Kidney (tissue), 14 donors: ENCODE data around the gene TMA7B. TPM values are rescaled to one million over a fixed set of nuclear protein-coding genes. Genes with fewer than 3 reads are reported as not detected.

Experiments used
- DNase-seq, 5 donors: peaks; one replicate each; pipeline ENCODE4 v3.0.0-alpha.2; 2013 to 2020
- FAIRE-seq: peaks from 2 replicates; lab custom pipeline; 2012; peaks lifted over from hg19 to GRCh38; lab: Jason Lieb, UNC
- H3K27ac ChIP-seq, 2 donors: one replicate each; pipeline ENCODE4 v1.7.0; 2013; ENCODE audit warnings: low read depth in 2 of 2, low read length in 2 of 2, inconsistent platforms in 1 of 2
- H3K27me3 ChIP-seq: one replicate; pipeline ENCODE4 v1.7.1; 2013; ENCODE audit warnings: low read length, inconsistent platforms; ENCODE audit not compliant: control insufficient read depth, insufficient read depth
- H3K36me3 ChIP-seq, 3 donors: one replicate each; pipeline versions ENCODE4 v1.7.0 to v1.7.1; 2013; ENCODE audit warnings: low read length in 3 of 3, control low read depth in 1 of 3, inconsistent platforms in 1 of 3; ENCODE audit not compliant: insufficient read depth in 3 of 3, control insufficient read depth in 2 of 3
- H3K4me1 ChIP-seq, 3 donors: one replicate each; pipeline versions ENCODE4 v1.7.0 to v1.7.1; 2013; ENCODE audit warnings: low read length in 3 of 3, inconsistent platforms in 1 of 3, low read depth in 1 of 3; ENCODE audit not compliant: control insufficient read depth in 2 of 3, insufficient read depth in 2 of 3
- H3K4me3 ChIP-seq, 3 donors: one replicate each; pipeline versions ENCODE4 v1.7.0 to v1.8.1; 2013; ENCODE audit warnings: low read length in 3 of 3, control low read depth in 1 of 3, inconsistent platforms in 1 of 3
- H3K9ac ChIP-seq, 3 donors: one replicate each; pipeline versions ENCODE4 v1.7.0 to v1.7.1; 2013; ENCODE audit warnings: low read length in 3 of 3, control low read depth in 1 of 3, inconsistent platforms in 1 of 3
- H3K9me3 ChIP-seq, 3 donors: one replicate each; pipeline versions ENCODE4 v1.7.0 to v1.7.1; 2013; ENCODE audit warnings: low read length in 3 of 3, control low read depth in 1 of 3, inconsistent platforms in 1 of 3; ENCODE audit not compliant: control insufficient read depth in 2 of 3, insufficient read depth in 1 of 3
- CTCF ChIP-seq: IDR thresholded peaks from 3 replicates; pipeline ENCODE4 v1.5.1; 2012; ENCODE audit warnings: mild to moderate bottlenecking, moderate library complexity, borderline replicate concordance; ENCODE audit not compliant: insufficient read depth; ENCODE audit errors: extremely low read depth
- intact Hi-C: fragments of 100-400 bp; cut with DNase I; formaldehyde crosslinking; loops from one replicate; pipeline ENCODE4 v1.11.1; 2022
- polyA plus RNA-seq: library from polyadenylated mRNA; stranded (reverse); fragments of 350-450 nt; fragmentation: Illumina TruSeq; extraction: RNeasy Lipid Tissue Mini Kit (QIAGEN cat#74804); gene quantifications from one replicate; pipeline ENCODE4 v1.2.3, GENCODE V29; 2014; ENCODE audit warnings: low read depth, low replicate concordance; ENCODE audit not compliant: insufficient read depth
- total RNA-seq: library from RNA; stranded (reverse); fragmentation: NEBNext Ultra II Directional; extraction: Animal tissue kit (Norgen Biotek cat#: 25700); gene quantifications from one replicate; pipeline ENCODE4 v1.2.1, GENCODE V29; 2021
- donor health status: control.
- donor health status: control.
- donor health status: control.
- donor health status: control.
- donor health status: control.
- donor health status: DM: yes; HTN: yes; CAD: no.
- donor health status: Normal renal cell carcinoma (clear cell type).

The TMA7B gene
- total and polyA plus RNA-seq, 2 donors from 2014 or later, result 0.63 TPM; not detected in 1

GRCh38 chr22:39994041-39994565 is 33.9 kb downstream of the TMA7B start:
- intact Hi-C loops, result no loop called here
- Histone ChIP-seq H3K36me3 (no peaks in the 10 kb centered on the region), H3K4me3 (no peak overlapping the region), H3K9ac (no peak overlapping the region), H3K4me1 (peaks cover 0 to 20% (median 6%) of the 10 kb centered on the region in 3 donors), H3K9me3 (no peaks in the 10 kb centered on the region), H3K27ac (no peak overlapping the region), H3K27me3 (peaks cover 16% of the 10 kb centered on the region)
- TF ChIP-seq CTCF, result no peak
- FAIRE-seq (no peak), DNase-seq (peak in 1 of 5 donors; percentile 48)

DNA sequence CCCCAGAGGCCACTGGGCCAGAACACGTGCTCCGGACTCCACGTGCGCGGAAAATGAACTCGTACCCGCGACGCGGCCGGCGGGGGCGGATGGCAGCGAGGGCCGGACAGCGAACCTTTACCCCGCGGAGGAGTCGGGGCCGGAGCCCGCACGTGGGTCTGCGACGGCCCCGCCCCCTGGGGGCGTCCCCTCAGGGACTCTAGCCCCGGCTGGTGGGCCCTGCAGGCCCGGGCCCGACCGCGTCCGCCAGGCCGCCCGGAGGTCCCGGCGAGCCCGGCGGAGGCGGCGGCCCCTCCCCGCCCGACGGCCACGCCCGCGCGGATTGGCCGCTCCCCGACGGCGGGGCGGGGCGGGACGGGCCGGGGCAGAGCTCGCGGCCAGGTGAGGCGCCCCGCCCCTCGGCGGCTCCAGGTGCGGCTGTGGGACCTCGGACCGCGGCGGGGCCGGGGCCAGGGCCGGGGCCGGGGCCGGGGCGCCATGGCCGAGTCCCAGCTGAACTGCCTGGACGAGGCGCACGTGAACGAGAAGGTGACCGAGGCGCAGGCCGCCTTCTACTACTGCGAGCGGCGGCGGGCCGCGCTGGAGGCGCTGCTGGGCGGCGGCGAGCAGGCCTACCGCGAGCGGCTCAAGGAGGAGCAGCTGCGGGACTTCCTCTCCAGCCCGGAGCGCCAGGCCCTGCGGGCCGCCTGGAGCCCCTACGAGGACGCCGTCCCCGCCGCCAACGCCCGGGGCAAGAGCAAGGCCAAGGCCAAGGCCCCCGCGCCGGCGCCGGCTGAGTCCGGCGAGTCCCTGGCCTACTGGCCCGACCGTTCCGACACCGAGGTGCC is 34.6 kb downstream of the TMA7B start, which contains the start of gene FAM83F:
Gene FAM83F (plus strand): TSS at position 389 of the 827 bp plus-strand sequence. CDS start 89 bp downstream, at position 478.
- Histone ChIP-seq H3K9ac (peak within 1 kb of the TSS in 2 of 3 donors; percentile 27 to 68), H3K27ac (peak within 1 kb of the TSS; percentile 63 to 71), H3K9me3 (no peaks in the 10 kb centered on the region), H3K27me3 (peaks cover 16% of the 10 kb centered on the region), H3K4me3 (peak within 1 kb of the TSS in 2 of 3 donors; percentile 52), H3K36me3 (no peaks in the 10 kb centered on the region), H3K4me1 (peaks cover 0 to 27% (median 9%) of the 10 kb centered on the region in 3 donors)
- TF ChIP-seq CTCF, result no peak
- FAIRE-seq (no peak), DNase-seq (peak; percentile 40 to 79 (median 73))
- intact Hi-C loops, result no loop called here

DNA sequence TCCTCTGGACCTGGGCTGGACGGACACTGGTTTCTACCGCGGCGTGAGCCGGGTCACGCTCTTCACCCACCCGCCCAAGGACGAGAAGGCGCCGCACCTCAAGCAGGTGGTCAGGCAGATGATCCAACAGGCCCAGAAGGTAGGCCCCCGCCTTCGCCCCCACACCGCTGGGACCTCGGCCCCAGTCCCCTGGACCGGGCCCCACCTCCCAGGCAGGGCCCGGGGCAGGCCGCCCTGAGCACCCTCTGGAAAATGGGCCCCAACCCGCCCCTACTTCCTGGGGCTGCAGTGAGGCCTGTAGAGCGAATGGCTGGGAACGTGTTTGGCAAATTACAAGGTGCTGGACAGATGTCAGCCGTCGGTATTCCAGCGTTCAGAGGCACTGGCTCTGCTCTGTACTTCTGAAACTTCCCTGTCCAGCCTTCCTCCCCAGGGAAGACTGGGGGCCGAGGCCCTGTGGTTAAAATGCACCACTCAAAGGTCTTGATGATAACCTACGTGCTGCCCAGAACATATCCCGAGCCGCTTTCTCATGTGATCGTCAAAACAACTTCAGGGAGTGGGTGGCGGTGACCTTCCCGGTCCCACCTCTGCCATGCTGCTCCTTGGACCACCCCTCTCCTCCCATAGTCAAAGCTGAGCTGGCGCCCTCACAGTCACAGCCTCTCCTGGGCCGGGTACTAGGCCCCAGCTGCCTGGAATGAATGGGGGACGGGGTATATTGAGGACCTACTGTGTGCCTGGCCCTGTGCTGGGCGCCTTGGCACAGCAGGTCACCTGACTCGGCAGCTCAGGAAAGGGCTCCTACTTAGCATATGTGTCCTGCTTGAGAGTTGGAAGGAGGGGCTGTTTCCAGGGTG is 35.4 kb downstream of the TMA7B start:
- no peak for TF ChIP-seq CTCF
- H3K4me1 ChIP-seq, result peaks cover 0 to 32% (median 12%) of the 10 kb centered on the region in 3 donors
- peak overlapping the region in 2 of 3 donors; percentile 52 for H3K4me3 ChIP-seq
- peak in 2 of 5 donors; percentile 32 to 60 for DNase-seq
- no peak for FAIRE-seq
- no peaks in the 10 kb centered on the region for H3K9me3 ChIP-seq
- peak overlapping the region in 2 of 3 donors; percentile 27 to 68 for H3K9ac ChIP-seq
- H3K27me3 ChIP-seq, result peaks cover 16% of the 10 kb centered on the region
- H3K36me3 ChIP-seq, result no peaks in the 10 kb centered on the region
- H3K27ac ChIP-seq, result peak overlapping the region; percentile 63 to 71
- intact Hi-C loops, result no loop called here
